H9 (cell line): ENCODE results near the gene TMEM117. TPM values are rescaled to one million over a fixed set of nuclear protein-coding genes. Genes with fewer than 3 reads are reported as not detected.

Experiments used
- DNase-seq: peaks from one replicate; pipeline ENCODE4 v3.0.0-alpha.2; 2017
- H2AFZ ChIP-seq: one replicate; pipeline ENCODE4 v1.6.1; 2013; ENCODE audit warnings: mild to moderate bottlenecking, low read length, control low read depth, moderate library complexity
- H2AK5ac ChIP-seq: 2 replicates; pipeline ENCODE4 v1.6.1; 2013; ENCODE audit warnings: low read length, control low read depth, mixed read lengths; ENCODE audit not compliant: insufficient read length
- H2BK120ac ChIP-seq: one replicate; pipeline ENCODE4 v1.6.1; 2013; ENCODE audit warnings: low read depth, mild to moderate bottlenecking, low read length, control low read depth, inconsistent platforms; ENCODE audit not compliant: poor library complexity, severe bottlenecking
- H2BK12ac ChIP-seq: 2 replicates; pipeline ENCODE4 v1.6.1; 2013; ENCODE audit warnings: low read length, control low read depth, mixed read lengths, low read depth; ENCODE audit not compliant: insufficient read length
- H2BK15ac ChIP-seq: 2 replicates; pipeline ENCODE4 v1.6.1; 2013; ENCODE audit warnings: low read depth, low read length, control low read depth
- H2BK20ac ChIP-seq: one replicate; pipeline ENCODE4 v1.6.1; 2013; ENCODE audit warnings: low read depth, mild to moderate bottlenecking, low read length, control low read depth, inconsistent platforms; ENCODE audit not compliant: poor library complexity, severe bottlenecking
- H2BK5ac ChIP-seq: 2 replicates; pipeline ENCODE4 v1.6.1; 2013; ENCODE audit warnings: low read length, control low read depth, mixed read lengths; ENCODE audit not compliant: insufficient read length
- H3K14ac ChIP-seq: 2 replicates; pipeline ENCODE4 v1.6.1; 2013; ENCODE audit warnings: low read length, control low read depth; ENCODE audit not compliant: insufficient read depth
- H3K18ac ChIP-seq: 2 replicates; pipeline ENCODE4 v1.6.1; 2013; ENCODE audit warnings: low read depth, mild to moderate bottlenecking, mixed read lengths, low read length, control low read depth; ENCODE audit not compliant: insufficient read length
- H3K23ac ChIP-seq: 2 replicates; pipeline ENCODE4 v1.6.1; 2013; ENCODE audit warnings: low read length, control low read depth, mixed read lengths, low read depth; ENCODE audit not compliant: insufficient read length
- H3K23me2 ChIP-seq: 2 replicates; pipeline ENCODE4 v1.6.1; 2013; ENCODE audit warnings: low read depth, mild to moderate bottlenecking, mixed read lengths, low read length, control low read depth; ENCODE audit not compliant: insufficient read length, poor library complexity, severe bottlenecking
- H3K27ac ChIP-seq: 2 replicates; pipeline ENCODE4 v1.5.1; 2013; ENCODE audit warnings: low read length, control low read depth, mixed read lengths, low read depth; ENCODE audit not compliant: insufficient read length
- H3K27me3 ChIP-seq: 2 replicates; pipeline ENCODE4 v1.6.1; 2013; ENCODE audit warnings: low read length, control low read depth, inconsistent platforms; ENCODE audit not compliant: insufficient read depth
- H3K4ac ChIP-seq: 2 replicates; pipeline ENCODE4 v1.6.1; 2013; ENCODE audit warnings: low read depth, mild to moderate bottlenecking, control low read depth, inconsistent platforms, low read length, moderate library complexity
- H3K4me1 ChIP-seq: 2 replicates; pipeline ENCODE4 v1.6.1; 2013; ENCODE audit warnings: low read length, control low read depth, inconsistent platforms; ENCODE audit not compliant: insufficient read depth
- H3K4me2 ChIP-seq: 2 replicates; pipeline ENCODE4 v1.6.1; 2013; ENCODE audit warnings: low read length, control low read depth, mixed read lengths; ENCODE audit not compliant: insufficient read length, insufficient read depth
- H3K56ac ChIP-seq: 2 replicates; pipeline ENCODE4 v1.6.1; 2013; ENCODE audit warnings: low read depth, mild to moderate bottlenecking, mixed read lengths, low read length, control low read depth; ENCODE audit not compliant: insufficient read length
- H3K79me1 ChIP-seq: 2 replicates; pipeline ENCODE4 v1.6.1; 2013; ENCODE audit warnings: low read depth, mild to moderate bottlenecking, moderate library complexity, low read length, control low read depth, inconsistent platforms; ENCODE audit not compliant: insufficient read depth, poor library complexity, severe bottlenecking
- H3K79me2 ChIP-seq: 2 replicates; pipeline ENCODE4 v1.6.1; 2013; ENCODE audit warnings: low read length, control low read depth, inconsistent platforms; ENCODE audit not compliant: insufficient read depth
- H3K9ac ChIP-seq: 2 replicates; pipeline ENCODE4 v1.6.1; 2013; ENCODE audit warnings: low read length, control low read depth, mixed read lengths; ENCODE audit not compliant: insufficient read length; ENCODE audit errors: extremely low read depth
- H3K9me3 ChIP-seq: one replicate; pipeline ENCODE4 v1.6.1; 2013; ENCODE audit warnings: low read depth, low read length, inconsistent platforms; ENCODE audit not compliant: control insufficient read depth
- H3T11ph ChIP-seq: one replicate; pipeline ENCODE4 v1.6.1; 2013; ENCODE audit warnings: mild to moderate bottlenecking, low read length, control low read depth, inconsistent platforms
- H4K20me1 ChIP-seq: one replicate; pipeline ENCODE4 v1.6.1; 2013; ENCODE audit not compliant: control insufficient read depth, insufficient read length, insufficient read depth
- H4K5ac ChIP-seq: 2 replicates; pipeline ENCODE4 v1.6.1; 2013; ENCODE audit warnings: low read depth, mild to moderate bottlenecking, mixed read lengths, low read length, control low read depth; ENCODE audit not compliant: insufficient read length
- H4K8ac ChIP-seq: replicated peaks from 2 replicates; pipeline ENCODE4 v1.6.1; 2013; ENCODE audit warnings: low read length, control low read depth, mixed read lengths, low read depth; ENCODE audit not compliant: insufficient read length
- H4K91ac ChIP-seq: 2 replicates; pipeline ENCODE4 v1.6.1; 2013; ENCODE audit warnings: low read depth, mild to moderate bottlenecking, moderate library complexity, mixed read lengths, low read length, control low read depth; ENCODE audit not compliant: insufficient read length
- H3K27ac Mint-ChIP-seq, 3 experiments: 2 replicates in 2 of 3; 3 replicates in 1 of 3; pipeline ENCODE4 v1.8.0; 2020 to 2021; ENCODE audit warnings: mixed read lengths in 3 of 3, mild to moderate bottlenecking in 1 of 3, moderate library complexity in 1 of 3
- H3K27me3 Mint-ChIP-seq: 2 replicates; pipeline ENCODE4 v1.8.0; 2021; ENCODE audit warnings: low read depth, mild to moderate bottlenecking, moderate library complexity, mixed read lengths
- H3K36me3 Mint-ChIP-seq, 3 experiments: 2 replicates in 2 of 3; 3 replicates in 1 of 3; pipeline ENCODE4 v1.8.0; 2020 to 2021; ENCODE audit warnings: low read depth in 3 of 3, mixed read lengths in 3 of 3; ENCODE audit not compliant: insufficient read depth in 1 of 3
- H3K4me1 Mint-ChIP-seq, 2 experiments: 2 replicates each; pipeline ENCODE4 v1.8.0; 2020; ENCODE audit warnings: mixed read lengths in 2 of 2
- H3K4me3 Mint-ChIP-seq, 2 experiments: 2 replicates in 1 of 2; 3 replicates in 1 of 2; pipeline ENCODE4 v1.8.0; 2020 to 2021; ENCODE audit warnings: mild to moderate bottlenecking in 2 of 2, mixed read lengths in 2 of 2, moderate library complexity in 1 of 2
- H3K9me3 Mint-ChIP-seq, 2 experiments: 2 replicates in 1 of 2; 3 replicates in 1 of 2; pipeline ENCODE4 v1.8.0; 2020; ENCODE audit warnings: mild to moderate bottlenecking in 2 of 2, mixed read lengths in 2 of 2, moderate library complexity in 1 of 2
- CTCF ChIP-seq: fragments of 200-600 bp; sonication (generic); conservative IDR thresholded peaks from 3 replicates; pipeline ENCODE4 v1.8.0; 2021; ENCODE audit warnings: antibody characterized with exemption, mild to moderate bottlenecking
- WGBS: extraction: QIAGEN DNeasy Blood & Tissue Kit; methylation state at CpG from one replicate; pipeline ENCODE4 v1.1.7; 2013; ENCODE audit warnings: missing lambda C conversion rate, low lambda C conversion rate, mixed read lengths; ENCODE audit not compliant: insufficient read length; ENCODE audit errors: extremely low coverage; 5-methylcytosine and 5-hydroxymethylcytosine counted together
- total RNA-seq: library from RNA; stranded (reverse); gene quantifications from 2 replicates; pipeline ENCODE4 v1.2.1, GENCODE V29; 2021

Gene TMEM117
- total RNA-seq, 1 experiment from 2014 or later: 1.7 TPM

- Mint-ChIP-seq H3K27ac (no peak overlapping the region), H3K4me1 (peaks cover 4 to 8% of the 10 kb centered on the region in 2 experiments), H3K36me3 (peaks cover 0 to 2% (median 0%) of the 10 kb centered on the region in 3 experiments; a peak in 1 of 7 replicates), H3K27me3 (no peaks in the 10 kb centered on the region), H3K4me3 (no peak overlapping the region), H3K9me3 (no peaks in the 10 kb centered on the region)
- no peak for TF ChIP-seq CTCF
- no peak overlapping the region for H3K18ac ChIP-seq
- WGBS: no CpG with 5 or more reads among the region's 2 CpGs
- H3K23ac ChIP-seq: no peak overlapping the region
- H2BK20ac ChIP-seq: no peak overlapping the region
- H3K27ac ChIP-seq: no peak overlapping the region
- no peaks in the 10 kb centered on the region for H3K79me2 ChIP-seq
- no peak overlapping the region for H3K4ac ChIP-seq
- H4K8ac ChIP-seq: no peak overlapping the region
- H3K23me2 ChIP-seq: no peaks in the 10 kb centered on the region
- H3K79me1 ChIP-seq: no peaks in the 10 kb centered on the region
- H3K4me1 ChIP-seq: peaks cover 2% of the 10 kb centered on the region; the same call in 1 of the 2 replicates
- no peaks in the 10 kb centered on the region for H4K20me1 ChIP-seq
- H2BK120ac ChIP-seq: no peak overlapping the region
- H2BK15ac ChIP-seq: no peak overlapping the region
- H3K4me2 ChIP-seq: no peak overlapping the region
- H3K9me3 ChIP-seq: no peaks in the 10 kb centered on the region
- no peak overlapping the region for H3K9ac ChIP-seq
- H4K91ac ChIP-seq: no peak overlapping the region
- H3T11ph ChIP-seq: no peak overlapping the region
- no peak overlapping the region for H4K5ac ChIP-seq
- no peak overlapping the region for H3K14ac ChIP-seq
- H2AK5ac ChIP-seq: no peak overlapping the region
- H2AFZ ChIP-seq: no peak overlapping the region
- H3K27me3 ChIP-seq: no peaks in the 10 kb centered on the region
- no peak overlapping the region for H2BK12ac ChIP-seq
- no peak overlapping the region for H3K56ac ChIP-seq
- no peak for DNase-seq
- no peak overlapping the region for H2BK5ac ChIP-seq
Observed at GRCh38 chr12:44077294-44077693, 241.4 kb downstream of the TMEM117 start.
